Peyer's patch (tissue), 4 donors: ENCODE data around the gene SYNGAP1. TPM values are rescaled to one million over a fixed set of nuclear protein-coding genes. Genes with fewer than 3 reads are reported as not detected.

Experiments
- DNase-seq, 3 donors: peaks; one replicate each; pipeline ENCODE4 v3.0.0-alpha.2; 2017 to 2019
- H3K27ac ChIP-seq, 4 donors: fragments of 200-600 bp; sonication (generic); one replicate each; pipeline ENCODE4 v1.5.1; 2016 to 2019
- H3K27me3 ChIP-seq, 2 donors: fragments of 200-600 bp; sonication (generic); one replicate each; pipeline ENCODE4 v1.5.1; 2019
- H3K36me3 ChIP-seq, 3 donors: fragments of 200-600 bp; sonication (generic); one replicate each; pipeline ENCODE4 v1.5.1; 2016 to 2019
- H3K4me1 ChIP-seq, 4 donors: fragments of 200-600 bp; sonication (generic); one replicate each; pipeline ENCODE4 v1.5.1; 2016 to 2019
- H3K4me3 ChIP-seq, 4 donors: fragments of 200-600 bp; sonication (generic); 1 replicate in 3 of 4; 2 replicates in 1 of 4; pipeline ENCODE4 v1.5.1; 2016 to 2019; ENCODE audit warnings: mild to moderate bottlenecking in 1 of 4
- H3K9me3 ChIP-seq, 4 donors: fragments of 200-600 bp; sonication (generic); one replicate each; pipeline ENCODE4 v1.5.1; 2016 to 2019; ENCODE audit warnings: mild to moderate bottlenecking in 1 of 4
- POLR2A ChIP-seq, 2 donors: fragments of 450-650 bp; IDR thresholded peaks; one replicate each; pipeline ENCODE4 v1.5.1; 2017; ENCODE audit warnings: antibody characterized with exemption in 2 of 2, mild to moderate bottlenecking in 2 of 2, moderate library complexity in 2 of 2
- total RNA-seq, 4 donors: library from RNA; depleted of rRNA; stranded (reverse); fragments of >200 nt; gene quantifications; one replicate each; pipeline ENCODE4 v1.1.0, GENCODE V29; 2016
- TF ChIP-seq, protein P1 (sequence below), 6 experiments: fragments of 450-650 bp in 4 of 6; fragments of 200-600 bp in 2 of 6; sonication (generic) in 1 of 6; IDR thresholded peaks; one replicate each; pipeline ENCODE4 v1.5.1; 2017 to 2019; ENCODE audit warnings: antibody characterized with exemption in 6 of 6, mild to moderate bottlenecking in 3 of 6, moderate library complexity in 1 of 6

SYNGAP1 gene
- total RNA-seq, 4 donors from 2014 or later = 5.4 to 42.1 (median 15.0) TPM

DNA sequence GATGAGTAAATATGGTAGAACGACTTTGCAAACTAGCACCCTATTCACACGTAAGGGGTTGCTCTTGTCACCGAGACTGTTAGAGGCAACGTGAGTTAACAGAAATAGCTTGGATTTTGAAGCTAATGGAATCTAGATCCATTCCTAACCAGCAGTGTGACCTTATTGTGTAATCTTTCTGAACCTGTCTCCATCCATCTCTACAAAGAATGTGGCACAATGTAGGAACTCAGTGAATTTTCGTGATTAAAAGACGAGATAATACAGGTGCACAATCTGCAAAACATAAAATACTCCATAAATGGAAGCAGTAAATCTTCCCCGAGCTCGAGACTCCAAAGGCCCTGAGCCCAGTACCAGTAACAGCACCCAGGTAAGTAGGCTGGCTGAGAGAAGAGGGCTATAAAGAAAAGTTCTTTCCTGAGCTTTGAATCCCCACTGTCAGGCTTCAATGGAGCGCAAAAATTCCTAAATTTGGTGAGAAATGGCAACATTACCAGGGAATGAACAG is 29.0 kb upstream of the SYNGAP1 start:
- Histone ChIP-seq H3K27ac (peak overlapping the region; percentile 84 to 92 (median 87)), H3K9me3 (no peaks in the 10 kb centered on the region), H3K4me1 (peaks cover 0 to 9% (median 7%) of the 10 kb centered on the region in 4 donors), H3K4me3 (peak overlapping the region in 3 of 4 donors; percentile 20 to 62 (median 55)), H3K27me3 (no peaks in the 10 kb centered on the region), H3K36me3 (no peaks in the 10 kb centered on the region)
- TF ChIP-seq, protein P1, sequence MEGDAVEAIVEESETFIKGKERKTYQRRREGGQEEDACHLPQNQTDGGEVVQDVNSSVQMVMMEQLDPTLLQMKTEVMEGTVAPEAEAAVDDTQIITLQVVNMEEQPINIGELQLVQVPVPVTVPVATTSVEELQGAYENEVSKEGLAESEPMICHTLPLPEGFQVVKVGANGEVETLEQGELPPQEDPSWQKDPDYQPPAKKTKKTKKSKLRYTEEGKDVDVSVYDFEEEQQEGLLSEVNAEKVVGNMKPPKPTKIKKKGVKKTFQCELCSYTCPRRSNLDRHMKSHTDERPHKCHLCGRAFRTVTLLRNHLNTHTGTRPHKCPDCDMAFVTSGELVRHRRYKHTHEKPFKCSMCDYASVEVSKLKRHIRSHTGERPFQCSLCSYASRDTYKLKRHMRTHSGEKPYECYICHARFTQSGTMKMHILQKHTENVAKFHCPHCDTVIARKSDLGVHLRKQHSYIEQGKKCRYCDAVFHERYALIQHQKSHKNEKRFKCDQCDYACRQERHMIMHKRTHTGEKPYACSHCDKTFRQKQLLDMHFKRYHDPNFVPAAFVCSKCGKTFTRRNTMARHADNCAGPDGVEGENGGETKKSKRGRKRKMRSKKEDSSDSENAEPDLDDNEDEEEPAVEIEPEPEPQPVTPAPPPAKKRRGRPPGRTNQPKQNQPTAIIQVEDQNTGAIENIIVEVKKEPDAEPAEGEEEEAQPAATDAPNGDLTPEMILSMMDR (IDR thresholded peaks at IDR 0.05) = no peak
- TF ChIP-seq POLR2A (IDR thresholded peaks at IDR 0.05) = no peak
- no peak for DNase-seq

DNA sequence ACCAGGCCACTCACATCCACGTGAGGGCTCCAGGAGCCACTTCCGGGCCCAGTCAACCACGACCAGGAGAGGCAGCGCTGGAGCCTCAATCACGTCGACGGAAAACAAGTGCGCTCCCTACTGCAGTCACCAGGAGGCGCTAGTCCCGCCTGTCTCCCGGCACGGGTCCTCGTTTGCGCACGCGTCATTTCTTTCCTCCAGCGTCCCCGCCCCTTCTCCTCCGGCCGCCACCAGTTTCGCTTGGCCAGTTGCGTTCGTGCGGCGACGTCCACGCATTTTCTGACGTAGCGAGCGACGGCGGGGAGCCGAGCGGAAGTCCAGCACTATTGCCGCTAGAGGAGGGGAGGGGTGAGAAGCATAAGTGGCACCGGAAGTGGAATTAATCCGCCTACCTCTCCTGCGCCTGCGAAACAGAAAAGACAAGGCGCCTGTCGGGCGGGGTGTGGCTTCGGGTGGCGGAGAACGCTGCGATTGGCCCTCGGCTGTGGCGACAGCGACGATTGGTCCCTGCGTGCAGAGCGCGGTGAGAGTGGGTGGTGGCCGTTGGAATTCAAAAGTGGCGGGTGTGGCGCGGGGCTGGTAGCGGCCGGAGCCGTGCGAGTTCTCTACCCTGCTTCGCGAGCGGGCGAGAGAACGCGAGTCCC is 28.5 kb upstream of the SYNGAP1 start, which contains the start of gene KIFC1:
KIFC1 (plus strand) TSS at position 546 of the 644 bp plus-strand sequence. CDS start 163 bp downstream, outside the sequence.
- Histone ChIP-seq H3K36me3 (no peaks in the 10 kb centered on the region), H3K9me3 (no peaks in the 10 kb centered on the region), H3K27ac (peak within 1 kb of the TSS; percentile 84 to 92 (median 87)), H3K4me1 (peaks cover 0 to 9% (median 7%) of the 10 kb centered on the region in 4 donors), H3K4me3 (peak within 1 kb of the TSS; percentile 50 to 62 (median 55)), H3K27me3 (no peaks in the 10 kb centered on the region)
- DNase-seq = peak; percentile 98 to 100 (median 100)
- TF ChIP-seq POLR2A (IDR thresholded peaks at IDR 0.05) = peak in 1 of 2 donors; percentile 12
- TF ChIP-seq, protein P1 (IDR thresholded peaks at IDR 0.05) = peak; percentile 94 to 99 (median 99)

DNA sequence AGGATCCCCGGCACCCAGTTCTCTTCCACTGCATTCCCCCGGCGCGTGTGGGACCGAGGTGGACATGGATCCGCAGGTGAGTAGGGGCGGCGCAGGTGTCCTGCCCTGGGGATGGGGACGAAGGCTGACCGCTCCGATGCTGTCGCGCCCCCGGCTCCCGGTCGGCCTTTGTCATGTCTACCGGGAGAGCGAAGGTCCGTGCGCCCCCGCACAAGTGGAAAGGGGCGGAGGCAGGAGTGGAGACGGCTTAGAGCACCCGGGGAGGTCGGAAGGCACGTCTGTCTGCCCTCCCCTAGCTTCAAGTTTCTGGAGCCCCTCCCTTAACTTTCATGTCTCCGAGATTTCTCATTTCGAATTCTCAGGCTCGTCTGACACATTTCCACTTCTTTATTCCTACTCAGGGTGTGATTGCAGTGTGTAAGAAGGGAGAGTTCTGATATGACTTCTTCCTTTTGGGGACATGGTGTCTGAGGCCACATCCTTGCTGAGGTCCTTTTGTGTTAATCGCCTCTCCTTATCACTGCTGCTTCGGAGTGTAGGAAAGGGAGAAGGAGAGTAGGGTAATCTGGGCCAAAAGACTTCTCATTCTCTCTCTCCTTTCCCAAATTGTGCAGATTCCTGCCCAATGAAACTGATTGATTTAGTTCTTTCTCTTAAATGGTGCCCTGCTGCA is 27.8 kb upstream of the SYNGAP1 start:
- TF ChIP-seq POLR2A (IDR thresholded peaks at IDR 0.05) = no peak
- TF ChIP-seq, protein P1 (IDR thresholded peaks at IDR 0.05) = no peak
- H3K4me1 ChIP-seq = peaks cover 0 to 9% (median 7%) of the 10 kb centered on the region in 4 donors
- H3K27ac ChIP-seq = peak overlapping the region; percentile 66 to 92 (median 87)
- no peaks in the 10 kb centered on the region for H3K36me3 ChIP-seq
- no peaks in the 10 kb centered on the region for H3K9me3 ChIP-seq
- no peaks in the 10 kb centered on the region for H3K27me3 ChIP-seq
- peak overlapping the region; percentile 50 to 62 (median 55) for H3K4me3 ChIP-seq
- DNase-seq = no peak

DNA sequence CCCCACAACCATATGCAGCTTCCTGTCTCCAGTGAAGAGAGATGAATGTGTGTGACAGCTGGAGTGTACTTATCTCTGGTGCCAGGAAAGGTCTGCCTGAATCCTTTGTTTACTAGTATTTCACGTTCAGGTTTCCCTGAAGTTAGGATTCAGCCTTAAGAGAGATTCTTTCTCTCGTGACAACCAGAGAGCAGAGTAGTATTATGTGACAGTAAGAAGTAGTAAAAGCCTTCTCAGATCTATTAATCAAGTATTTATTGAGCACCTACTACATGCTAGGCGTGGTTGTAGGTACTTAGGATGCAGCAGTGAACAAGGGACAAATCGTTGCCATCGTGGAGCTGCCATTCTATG is 27.3 kb upstream of the SYNGAP1 start:
- no peak for DNase-seq
- no peak for TF ChIP-seq POLR2A (IDR thresholded peaks at IDR 0.05)
- TF ChIP-seq, protein P1 (IDR thresholded peaks at IDR 0.05) = no peak
- Histone ChIP-seq H3K36me3 (no peaks in the 10 kb centered on the region), H3K4me1 (peaks cover 0 to 9% (median 7%) of the 10 kb centered on the region in 4 donors), H3K9me3 (no peaks in the 10 kb centered on the region), H3K4me3 (peak overlapping the region in 2 of 4 donors; percentile 55 to 62), H3K27ac (peak overlapping the region in 2 of 4 donors; percentile 89 to 92), H3K27me3 (no peaks in the 10 kb centered on the region)

DNA sequence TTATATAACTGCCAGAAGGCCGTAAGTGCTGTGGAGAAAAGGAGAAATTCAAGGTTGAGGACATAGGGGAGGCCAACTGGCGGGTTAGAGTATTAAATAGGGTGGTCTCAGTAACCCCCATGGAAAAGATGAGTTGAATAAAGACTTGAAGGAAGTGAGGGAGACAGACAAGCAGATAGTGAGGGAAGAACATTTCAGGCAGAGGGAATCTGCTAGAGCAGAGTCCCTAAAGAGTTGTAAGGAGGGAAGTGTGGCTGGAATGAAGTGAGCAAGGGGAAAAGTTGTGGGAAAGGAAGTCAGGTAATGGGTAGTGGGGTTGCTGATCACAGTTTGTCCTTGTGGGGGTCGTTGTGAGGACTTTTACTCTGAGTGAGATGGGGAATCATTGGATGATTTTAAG is 26.9 kb upstream of the SYNGAP1 start:
- Histone ChIP-seq H3K27ac (no peak overlapping the region), H3K9me3 (no peaks in the 10 kb centered on the region), H3K27me3 (no peaks in the 10 kb centered on the region), H3K4me1 (peaks cover 0 to 9% (median 7%) of the 10 kb centered on the region in 4 donors), H3K4me3 (peak overlapping the region in 1 of 4 donors; percentile 55), H3K36me3 (no peaks in the 10 kb centered on the region)
- TF ChIP-seq, protein P1 (IDR thresholded peaks at IDR 0.05) = no peak
- no peak for TF ChIP-seq POLR2A (IDR thresholded peaks at IDR 0.05)
- DNase-seq = no peak
